Astrocyte of the cerebellum (primary cell): ENCODE measurements around the gene NOL11.

Source experiments
- DNase-seq: peaks from one replicate; pipeline ENCODE4 v3.0.0-alpha.2; 2011; ENCODE audit warnings: low read depth
- H3K4me3 ChIP-seq: 2 replicates; pipeline ENCODE4 v1.5.1; 2011; ENCODE audit warnings: mild to moderate bottlenecking, low read depth, low read length, moderate library complexity
- CTCF ChIP-seq: IDR thresholded peaks from 2 replicates; pipeline ENCODE4 v1.5.1; 2012; ENCODE audit warnings: low read length, low read depth, moderate library complexity, mild to moderate bottlenecking; ENCODE audit errors: missing control alignments
- in situ Hi-C: cut with HindIII; loops from 2 replicates; pipeline ENCODE4 v1.10.0; 2017; ENCODE audit warnings: low sequenced_read_pairs

The NOL11 gene

GRCh38 chr17:67717624-67718324, at the start of gene NOL11:
NOL11 (plus strand) TSS chr17:67717936; CDS start chr17:67717948, 12 bp downstream.
- TF ChIP-seq CTCF = peak; percentile 93
- DNase-seq = peak; percentile 97
- H3K4me3 ChIP-seq = peak within 1 kb of the TSS; percentile 75
- in situ Hi-C loops = no loop called here

- DNase-seq = no peak
- H3K4me3 ChIP-seq = no peak overlapping the region
- in situ Hi-C loops = no loop called here
- no peak for TF ChIP-seq CTCF
Observed at GRCh38 chr17:67671493-67671892, 46.2 kb upstream of the NOL11 start.

- no peak for DNase-seq
- no peak overlapping the region for H3K4me3 ChIP-seq
- in situ Hi-C loops = no loop called here
Observed at GRCh38 chr17:67672592-67673335, 45.0 kb upstream of the NOL11 start.

GRCh38 chr17:67675481-67675880, 42.3 kb upstream of the NOL11 start:
- H3K4me3 ChIP-seq = no peak overlapping the region
- no peak for TF ChIP-seq CTCF
- in situ Hi-C loops = no loop called here
- no peak for DNase-seq

More at GRCh38 chr17:67672592-67673335, 45.0 kb upstream of the NOL11 start:
- TF ChIP-seq CTCF = no peak

GRCh38 chr17:67676305-67676704, 41.4 kb upstream of the NOL11 start:
- no peak overlapping the region for H3K4me3 ChIP-seq
- in situ Hi-C loops = no loop called here
- no peak for DNase-seq
- no peak for TF ChIP-seq CTCF

GRCh38 chr17:67678414-67678813, 39.3 kb upstream of the NOL11 start:
- DNase-seq = no peak
- no peak overlapping the region for H3K4me3 ChIP-seq
- TF ChIP-seq CTCF = no peak
- in situ Hi-C loops = no loop called here
